B cell (primary cell): ENCODE results near the gene ANTKMT. TPM values are rescaled to one million over a fixed set of nuclear protein-coding genes. Genes with fewer than 3 reads are reported as not detected.

Experiments
- ATAC-seq: fragments of 200-7000 bp; cut with Tn5 transposase; one replicate; pipeline ENCODE4 v1.10.0; 2021; ENCODE audit warnings: low read depth, mild to moderate bottlenecking, moderate number of reproducible peaks, moderate library complexity
- CTCF ChIA-PET: fragments of 350-600 bp; sonication (Branson Sonifier 250); formaldehyde crosslinking; loops from one replicate; lab custom pipeline; 2021; ENCODE audit warnings: antibody characterized with exemption, inconsistent platforms; lab: Charles Lee
- POLR2A ChIA-PET: fragments of 350-600 bp; sonication (Branson Sonifier 250); formaldehyde crosslinking; loops from one replicate; lab custom pipeline; 2021; ENCODE audit warnings: antibody characterized with exemption; lab: Charles Lee
- DNase-seq: peaks from one replicate; pipeline ENCODE4 v3.0.0; 2013
- H2AFZ ChIP-seq: 2 replicates; pipeline ENCODE4 v1.6.1; 2012; ENCODE audit warnings: mild to moderate bottlenecking, low read depth, low read length; ENCODE audit not compliant: insufficient read depth, poor library complexity, severe bottlenecking
- H3K27ac ChIP-seq, 2 donors: 1 replicate in 1 of 2; 2 replicates in 1 of 2; pipeline ENCODE4 v1.5.1; 2012 to 2013; ENCODE audit warnings: low read length in 2 of 2, mild to moderate bottlenecking in 2 of 2, moderate library complexity in 1 of 2
- H3K27me3 ChIP-seq, 4 experiments: fragments of 200-600 bp in 1 of 4; sonication (generic) in 1 of 4; replicated peaks in 1 of 4; 1 replicate in 2 of 4; 2 replicates in 2 of 4; pipeline versions ENCODE4 v1.6.1 to v1.7.0; 2013 to 2016; ENCODE audit warnings: low read length in 3 of 4, mild to moderate bottlenecking in 2 of 4, mixed read lengths in 1 of 4, moderate library complexity in 1 of 4; ENCODE audit not compliant: insufficient read depth in 4 of 4, control insufficient read depth in 3 of 4; ENCODE audit errors: control extremely low read depth in 1 of 4
- H3K36me3 ChIP-seq, 2 experiments: replicated peaks in 1 of 2; 1 replicate in 1 of 2; 2 replicates in 1 of 2; pipeline versions ENCODE4 v1.6.1 to v1.7.1; 2013; ENCODE audit warnings: low read length in 1 of 2; ENCODE audit not compliant: insufficient read depth in 2 of 2, control insufficient read depth in 1 of 2; ENCODE audit errors: control extremely low read depth in 1 of 2, extremely low read depth in 1 of 2
- H3K4me1 ChIP-seq, 2 donors: fragments of 200-600 bp in 1 of 2; sonication (generic) in 1 of 2; 1 replicate in 1 of 2; 2 replicates in 1 of 2; pipeline versions ENCODE4 v1.5.1 to v1.6.1; 2013 to 2017; ENCODE audit warnings: low read length in 2 of 2; ENCODE audit not compliant: control insufficient read depth in 2 of 2, insufficient read depth in 2 of 2
- H3K4me2 ChIP-seq: replicated peaks from 2 replicates; pipeline ENCODE3; 2012; ENCODE audit warnings: mild to moderate bottlenecking, low read depth, low read length; ENCODE audit not compliant: poor library complexity, severe bottlenecking
- H3K4me3 ChIP-seq, 5 experiments: fragments of 200-600 bp in 1 of 5; sonication (generic) in 1 of 5; 1 replicate in 3 of 5; 2 replicates in 2 of 5; pipeline versions ENCODE4 v1.5.1 to v1.7.0; 2011 to 2016; ENCODE audit warnings: low read length in 4 of 5, mild to moderate bottlenecking in 4 of 5, low read depth in 2 of 5, control low read depth in 1 of 5, moderate library complexity in 1 of 5; ENCODE audit not compliant: insufficient read depth in 1 of 5; ENCODE audit errors: control extremely low read depth in 1 of 5, extremely low read depth in 1 of 5
- H3K79me2 ChIP-seq: fragments of 200-600 bp; sonication (generic); one replicate; pipeline ENCODE4 v1.6.0; 2016; ENCODE audit warnings: low read length; ENCODE audit not compliant: control insufficient read depth, insufficient read depth
- H3K9ac ChIP-seq: fragments of 200-600 bp; sonication (generic); 2 replicates; pipeline ENCODE4 v1.6.1; 2017; ENCODE audit warnings: mild to moderate bottlenecking, low read length, moderate library complexity
- H3K9me3 ChIP-seq, 3 donors: one replicate each; pipeline versions ENCODE4 v1.6.1 to v1.7.1; 2013; ENCODE audit warnings: low read length in 2 of 3; ENCODE audit not compliant: control insufficient read depth in 2 of 3, insufficient read depth in 1 of 3; ENCODE audit errors: control extremely low read depth in 1 of 3
- H4K20me1 ChIP-seq: 2 replicates; pipeline ENCODE4 v1.6.0; 2012; ENCODE audit warnings: mild to moderate bottlenecking, low read length; ENCODE audit not compliant: insufficient read depth, control insufficient read depth, poor library complexity, severe bottlenecking
- H3K27ac Mint-ChIP-seq: one replicate; pipeline ENCODE4 v1.8.0; 2021; ENCODE audit warnings: mixed read lengths
- H3K27me3 Mint-ChIP-seq: one replicate; pipeline ENCODE4 v1.8.0; 2021; ENCODE audit warnings: mixed read lengths
- H3K4me1 Mint-ChIP-seq: one replicate; pipeline ENCODE4 v1.8.0; 2021; ENCODE audit warnings: mixed read lengths
- H3K4me3 Mint-ChIP-seq: one replicate; pipeline ENCODE4 v1.8.0; 2021; ENCODE audit warnings: mixed read lengths
- H3K9me3 Mint-ChIP-seq: one replicate; pipeline ENCODE4 v1.8.0; 2022; ENCODE audit warnings: mixed read lengths; ENCODE audit not compliant: insufficient read depth
- CTCF ChIP-seq: fragments of 200-600 bp; IDR thresholded peaks from one replicate; pipeline ENCODE4 v1.8.0; 2022; ENCODE audit warnings: antibody characterized with exemption, mild to moderate bottlenecking
- EZH2 ChIP-seq: IDR thresholded peaks from 2 replicates; pipeline ENCODE4 v1.6.1; 2012; ENCODE audit warnings: borderline replicate concordance, low read depth, mild to moderate bottlenecking, moderate library complexity, low read length; ENCODE audit not compliant: insufficient read depth, poor library complexity, severe bottlenecking
- WGBS: methylation state at CpG from one replicate; pipeline ENCODE4 v1.1.5; 2013; ENCODE audit warnings: missing lambda C conversion rate; ENCODE audit not compliant: insufficient coverage; 5-methylcytosine and 5-hydroxymethylcytosine counted together
- intact Hi-C: fragments of 100-400 bp; cut with micrococcal nuclease; formaldehyde crosslinking; loops from one replicate; pipeline ENCODE4 v1.10.0; 2022
- polyA plus RNA-seq: library from polyadenylated mRNA; depleted of rRNA; stranded (reverse); fragments of >200 nt; gene quantifications from 2 replicates; pipeline ENCODE4 v1.2.3, GENCODE V29; 2012
- total RNA-seq, 2 donors: library from RNA; stranded (reverse); fragments of 120-200 nt in 1 of 2; gene quantifications; 1 replicate in 1 of 2; 2 replicates in 1 of 2; pipeline versions ENCODE4 v1.2.3 to v1.2.4, GENCODE V29; 2013 to 2022

Gene ANTKMT
- total and polyA plus RNA-seq, 2 donors (not counting 1 experiment from before 2014, with no cell fraction given), result 41.0 to 54.1 TPM

- H3K36me3 ChIP-seq, result peaks cover 0 to 27% of the 10 kb centered on the region in 2 experiments
- ATAC-seq (no peak), DNase-seq (no peak)
- peaks cover 37% of the 10 kb centered on the region for H3K79me2 ChIP-seq
- Mint-ChIP-seq H3K27me3 (no peaks in the 10 kb centered on the region), H3K4me3 (peak overlapping the region; percentile 80), H3K9me3 (no peaks in the 10 kb centered on the region), H3K27ac (peak overlapping the region; percentile 86), H3K4me1 (peaks cover 34% of the 10 kb centered on the region)
- H3K9ac ChIP-seq, result no peak overlapping the region
- CTCF ChIA-PET, result no interaction called here
- no peak overlapping the region for H3K4me3 ChIP-seq
- H3K4me1 ChIP-seq, result peaks cover 28 to 56% of the 10 kb centered on the region in 2 donors
- POLR2A ChIA-PET, result no interaction called here
- no peaks in the 10 kb centered on the region for H3K9me3 ChIP-seq
- no peak overlapping the region for H3K27ac ChIP-seq
- 92% methylated on average over 34 of the region's 36 CpGs for WGBS
- no peak overlapping the region for H2AFZ ChIP-seq
- peak overlapping the region; percentile 97 for H3K4me2 ChIP-seq
- TF ChIP-seq CTCF (no peak), EZH2 (no peak)
- intact Hi-C loops, result loop anchor here (5.0 kb wide), 1 partner anchor 40 kb away; the partner anchor contains the start of gene ANTKMT
- H4K20me1 ChIP-seq, result peaks cover 31% of the 10 kb centered on the region
- no peaks in the 10 kb centered on the region for H3K27me3 ChIP-seq
Measured at GRCh38 chr16:682493-683395, 38.2 kb upstream of the ANTKMT start.
